Mucosa of rectum (tissue), 2 donors: Measurements from ENCODE around the gene LRRC17.
"Not testable (repeated sequence)": the region's sequence is repeated elsewhere in the genome, so short reads cannot be mapped to it uniquely, and the experiment has no call there.

Experiments used
- H3K27ac ChIP-seq, 2 donors: one replicate each; pipeline ENCODE4 v1.7.0; 2013; ENCODE audit warnings: inconsistent platforms in 2 of 2, low read depth in 2 of 2, low read length in 2 of 2
- H3K27me3 ChIP-seq, 2 donors: one replicate each; pipeline ENCODE4 v1.7.0; 2013; ENCODE audit warnings: low read length in 2 of 2; ENCODE audit not compliant: control insufficient read depth in 2 of 2, insufficient read depth in 2 of 2
- H3K36me3 ChIP-seq, 2 donors: one replicate each; pipeline ENCODE4 v1.7.0; 2013; ENCODE audit warnings: low read length in 2 of 2; ENCODE audit not compliant: control insufficient read depth in 2 of 2, insufficient read depth in 2 of 2
- H3K4me1 ChIP-seq, 2 donors: one replicate each; pipeline ENCODE4 v1.7.0; 2013; ENCODE audit warnings: low read length in 2 of 2, mild to moderate bottlenecking in 1 of 2; ENCODE audit not compliant: control insufficient read depth in 2 of 2, insufficient read depth in 2 of 2
- H3K4me3 ChIP-seq, 2 donors: one replicate each; pipeline ENCODE4 v1.7.0; 2013; ENCODE audit warnings: low read length in 2 of 2
- H3K9ac ChIP-seq, 2 donors: one replicate each; pipeline ENCODE4 v1.7.0; 2013; ENCODE audit warnings: low read length in 2 of 2, low read depth in 1 of 2, mild to moderate bottlenecking in 1 of 2
- H3K9me3 ChIP-seq, 2 donors: one replicate each; pipeline ENCODE4 v1.7.0; 2013; ENCODE audit warnings: low read length in 2 of 2; ENCODE audit not compliant: control insufficient read depth in 2 of 2
- donor health status: healthy.
- donor health status: Normal muscosa, but diverticular disease.

Gene LRRC17

GRCh38 chr7:102897211-102897631, 15.6 kb upstream of the LRRC17 start:
- H3K27ac ChIP-seq: no peak overlapping the region
- no peaks in the 10 kb centered on the region for H3K27me3 ChIP-seq

GRCh38 chr7:102897856-102898531, 14.8 kb upstream of the LRRC17 start:
- Histone ChIP-seq H3K9ac (no peak overlapping the region), H3K27ac (no peak overlapping the region), H3K4me3 (no peak overlapping the region), H3K36me3 (no peaks in the 10 kb centered on the region), H3K9me3 (no peaks in the 10 kb centered on the region), H3K4me1 (no peaks in the 10 kb centered on the region), H3K27me3 (no peaks in the 10 kb centered on the region)

More at GRCh38 chr7:102897211-102897631, 15.6 kb upstream of the LRRC17 start:
- H3K4me3 ChIP-seq: no peak overlapping the region
- no peak overlapping the region for H3K9ac ChIP-seq
- no peaks in the 10 kb centered on the region for H3K9me3 ChIP-seq
- no peaks in the 10 kb centered on the region for H3K36me3 ChIP-seq
- H3K4me1 ChIP-seq: no peaks in the 10 kb centered on the region

- Histone ChIP-seq H3K9me3 (no peaks in the 10 kb centered on the region), H3K4me1 (no peaks in the 10 kb centered on the region), H3K27ac (no peak overlapping the region), H3K9ac (no peak overlapping the region), H3K27me3 (no peaks in the 10 kb centered on the region), H3K36me3 (no peaks in the 10 kb centered on the region), H3K4me3 (no peak overlapping the region)
Measured at GRCh38 chr7:102898532-102898859, 14.3 kb upstream of the LRRC17 start.

- not testable (repeated sequence) for H3K27me3 ChIP-seq, H3K36me3 ChIP-seq, H3K4me1 ChIP-seq, H3K9ac ChIP-seq, H3K9me3 ChIP-seq, H3K27ac ChIP-seq, H3K4me3 ChIP-seq
Measured at GRCh38 chr7:102902052-102902451, 10.7 kb upstream of the LRRC17 start.

- not testable (repeated sequence) for H3K36me3 ChIP-seq, H3K27me3 ChIP-seq, H3K9me3 ChIP-seq, H3K4me3 ChIP-seq, H3K27ac ChIP-seq, H3K9ac ChIP-seq, H3K4me1 ChIP-seq
Measured at GRCh38 chr7:102903576-102903975, 9.2 kb upstream of the LRRC17 start.

GRCh38 chr7:102908676-102909075, 4.1 kb upstream of the LRRC17 start:
- no peaks in the 10 kb centered on the region for H3K4me1 ChIP-seq
- H3K9ac ChIP-seq: no peak overlapping the region
- no peaks in the 10 kb centered on the region for H3K36me3 ChIP-seq
- no peak overlapping the region for H3K4me3 ChIP-seq
- no peak overlapping the region for H3K27ac ChIP-seq
- H3K27me3 ChIP-seq: no peaks in the 10 kb centered on the region
- H3K9me3 ChIP-seq: no peaks in the 10 kb centered on the region

- Histone ChIP-seq H3K4me1 (no peaks in the 10 kb centered on the region), H3K4me3 (peak overlapping the region in 1 of 2 donors; percentile 17), H3K9ac (no peak overlapping the region), H3K27me3 (no peaks in the 10 kb centered on the region), H3K36me3 (no peaks in the 10 kb centered on the region), H3K27ac (no peak overlapping the region), H3K9me3 (no peaks in the 10 kb centered on the region)
Measured at GRCh38 chr7:102913826-102914225, 1.0 kb downstream of the LRRC17 start.

GRCh38 chr7:102914585-102914984, 1.8 kb downstream of the LRRC17 start:
- Histone ChIP-seq H3K27me3 (no peaks in the 10 kb centered on the region), H3K36me3 (no peaks in the 10 kb centered on the region), H3K9me3 (no peaks in the 10 kb centered on the region), H3K9ac (no peak overlapping the region), H3K4me3 (no peak overlapping the region), H3K4me1 (no peaks in the 10 kb centered on the region), H3K27ac (no peak overlapping the region)

GRCh38 chr7:102916426-102916825, 3.6 kb downstream of the LRRC17 start:
- no peak overlapping the region for H3K9ac ChIP-seq
- no peak overlapping the region for H3K27ac ChIP-seq
- H3K4me3 ChIP-seq: no peak overlapping the region

GRCh38 chr7:102916881-102917280, 4.1 kb downstream of the LRRC17 start:
- no peak overlapping the region for H3K27ac ChIP-seq
- H3K4me3 ChIP-seq: no peak overlapping the region
- no peaks in the 10 kb centered on the region for H3K27me3 ChIP-seq
- H3K9me3 ChIP-seq: no peaks in the 10 kb centered on the region
- no peak overlapping the region for H3K9ac ChIP-seq
- no peaks in the 10 kb centered on the region for H3K36me3 ChIP-seq
- no peaks in the 10 kb centered on the region for H3K4me1 ChIP-seq

More at GRCh38 chr7:102916426-102916825, 3.6 kb downstream of the LRRC17 start:
- H3K4me1 ChIP-seq: no peaks in the 10 kb centered on the region
- H3K27me3 ChIP-seq: no peaks in the 10 kb centered on the region
- no peaks in the 10 kb centered on the region for H3K9me3 ChIP-seq
- no peaks in the 10 kb centered on the region for H3K36me3 ChIP-seq
